HG03432 (cell line): ENCODE results near the gene TBCD.
"Not testable (repeated sequence)": the region's sequence is repeated elsewhere in the genome, so short reads cannot be mapped to it uniquely, and the experiment has no call there.

Experiments used
- ATAC-seq: cut with Tn5 transposase; IDR thresholded peaks from one replicate; pipeline ENCODE4 v1.9.1; 2021; ENCODE audit warnings: mild to moderate bottlenecking, moderate library complexity; ENCODE audit not compliant: unreplicated experiment

The TBCD gene

GRCh38 chr17:82949361-82949760, 197.5 kb downstream of the TBCD start:
- no peak for ATAC-seq

GRCh38 chr17:82949984-82950383, 198.1 kb downstream of the TBCD start:
- ATAC-seq: no peak

DNA sequence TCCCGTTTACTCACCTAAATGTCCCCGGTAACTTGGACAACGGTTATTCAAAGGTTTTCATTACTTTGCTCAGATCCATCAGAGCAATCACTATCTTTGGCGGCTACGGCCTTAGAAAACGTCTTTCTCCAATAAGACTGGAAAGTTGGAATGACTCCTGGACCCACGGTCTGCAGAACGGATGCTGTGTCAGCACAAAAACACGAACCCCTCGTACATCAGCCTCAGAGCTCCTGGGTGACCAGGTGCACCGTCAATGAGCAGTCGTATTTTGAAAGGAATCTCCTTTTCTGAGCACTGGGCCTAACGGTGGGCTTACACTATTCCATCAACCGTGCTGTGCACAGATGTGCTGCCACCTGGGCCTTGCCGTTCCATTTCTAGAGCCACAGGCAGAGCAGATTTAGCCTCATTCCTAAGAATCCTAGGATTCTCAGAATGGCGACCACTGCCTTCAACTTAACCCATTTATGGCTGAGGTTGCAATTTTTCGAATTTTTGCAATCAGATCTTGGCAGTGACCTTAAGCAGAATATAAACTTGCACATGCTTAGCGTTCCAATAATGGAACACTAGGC, 198.7 kb downstream of the TBCD start:
- no peak for ATAC-seq

DNA sequence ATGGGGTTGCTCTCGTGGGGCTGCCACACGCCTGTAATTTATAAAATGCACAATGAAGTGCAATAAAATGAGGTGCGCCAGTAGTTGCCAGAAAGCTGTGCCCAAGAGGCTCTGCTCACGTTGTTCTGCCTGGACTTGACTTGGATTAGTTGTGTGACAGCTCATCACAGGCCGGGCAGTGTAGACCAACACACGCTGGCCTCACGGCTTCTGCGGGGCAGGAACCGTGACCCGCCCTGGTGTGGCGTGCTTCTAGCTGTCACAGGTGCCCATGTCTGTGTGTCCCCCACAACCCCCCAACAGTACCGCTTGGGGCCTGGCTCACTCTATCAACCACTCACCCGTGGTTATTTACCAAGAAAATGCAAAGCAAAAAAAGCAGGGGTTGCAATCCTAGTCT, 200.2 kb downstream of the TBCD start:
- ATAC-seq: no peak

DNA sequence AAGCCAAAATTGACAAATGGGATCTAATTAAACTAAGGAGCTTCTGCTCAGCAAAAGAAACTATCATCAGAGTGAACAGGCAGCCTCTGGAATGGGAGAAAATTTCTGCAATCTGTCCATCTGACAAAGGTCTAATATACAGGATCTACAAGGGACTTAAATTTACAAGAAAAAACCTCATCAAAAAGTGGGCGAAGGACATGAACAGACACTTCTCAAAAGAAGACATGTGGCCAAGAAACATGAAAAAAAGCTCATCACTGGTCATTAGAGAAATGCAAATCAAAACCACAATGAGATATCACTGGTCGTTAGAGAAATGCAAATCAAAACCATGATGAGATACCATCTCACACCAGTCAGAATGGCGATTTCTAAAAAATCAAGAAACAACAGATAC, 203.2 kb downstream of the TBCD start:
- ATAC-seq: not testable (repeated sequence)

DNA sequence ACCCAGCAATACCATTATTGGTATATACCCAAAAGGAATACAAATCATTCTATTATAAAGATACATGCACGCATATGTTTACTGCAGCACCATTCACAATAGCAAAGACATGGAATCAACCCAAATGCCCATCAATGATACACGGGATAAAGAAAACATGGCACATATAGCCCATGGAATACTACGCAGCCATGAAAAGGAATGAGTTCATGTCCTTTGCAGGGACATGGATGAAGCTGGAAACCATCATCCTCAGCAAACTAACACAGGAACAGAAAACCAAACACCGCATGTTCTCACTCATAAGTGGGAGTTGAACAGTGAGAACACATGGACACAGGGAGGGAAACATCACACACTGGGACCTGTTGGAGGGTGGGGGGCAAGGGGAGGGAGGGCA, 203.8 kb downstream of the TBCD start:
- ATAC-seq: not testable (repeated sequence)

DNA sequence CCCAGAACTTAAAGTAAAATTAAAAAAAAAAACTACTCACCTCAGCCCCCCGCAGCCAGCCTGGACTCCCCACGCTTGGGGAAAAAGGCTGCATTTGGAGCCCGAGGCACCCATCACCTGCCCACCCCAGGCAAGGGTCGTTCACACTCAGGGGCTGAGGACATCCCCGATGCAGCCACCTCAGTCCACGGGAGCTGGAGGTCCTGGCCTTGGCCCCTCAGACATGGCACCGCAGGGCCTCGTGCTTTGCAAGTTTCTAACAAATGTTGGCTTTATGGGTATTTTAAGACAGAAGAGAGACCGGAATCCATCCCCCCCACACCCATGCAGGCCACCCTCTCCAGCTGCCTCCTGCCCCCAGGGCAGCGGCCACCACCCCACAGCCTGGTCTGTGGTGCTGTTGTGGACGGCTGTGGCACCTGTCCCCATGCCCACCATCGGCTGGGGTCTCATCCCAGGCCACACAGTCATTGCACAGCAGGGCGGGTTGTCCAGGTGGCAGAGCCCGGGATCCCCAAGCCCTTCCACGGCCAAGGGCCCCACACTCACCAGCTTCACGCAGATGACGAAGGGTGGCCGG, 204.4 kb downstream of the TBCD start:
- no peak for ATAC-seq

DNA sequence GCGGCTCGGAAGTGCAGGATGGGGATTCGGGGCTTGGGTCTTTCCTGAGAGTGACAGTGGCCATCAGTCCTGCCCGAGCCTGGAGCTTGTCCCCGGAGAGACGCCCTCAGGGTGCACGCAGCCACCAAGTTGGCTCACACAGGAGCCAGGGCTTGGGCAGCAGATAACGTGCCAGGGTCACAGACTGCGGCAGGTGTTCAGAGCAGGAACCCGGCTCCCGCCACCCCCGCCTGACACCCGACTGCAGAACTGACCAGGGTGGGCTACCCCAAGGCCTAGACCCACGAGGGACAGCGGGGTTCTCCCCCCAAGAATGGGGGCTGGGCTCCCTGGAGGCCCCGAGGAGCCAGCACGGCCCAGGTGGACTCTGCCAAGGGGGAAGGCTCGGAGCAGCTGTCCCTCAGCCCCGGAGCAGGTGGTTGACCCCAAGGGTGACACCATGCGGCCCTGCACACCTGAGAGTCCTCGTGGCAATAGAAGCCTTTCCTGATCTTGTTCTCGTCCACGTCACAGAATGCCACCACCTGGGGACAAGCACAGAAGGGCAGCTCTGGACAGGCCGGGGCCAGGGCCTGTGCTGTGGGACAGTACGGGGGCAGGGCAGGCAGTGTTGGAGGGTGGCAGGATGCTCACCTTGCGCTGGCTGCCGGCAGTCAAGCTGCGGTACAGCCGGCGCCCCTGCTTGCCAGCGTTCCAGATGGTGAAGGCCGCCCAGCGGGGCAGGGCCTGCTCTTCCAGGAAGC, 205.0 kb downstream of the TBCD start:
- ATAC-seq: no peak

GRCh38 chr17:82957469-82957795, 205.6 kb downstream of the TBCD start:
- ATAC-seq: no peak

GRCh38 chr17:82957961-82958561, 206.2 kb downstream of the TBCD start:
- no peak for ATAC-seq

DNA sequence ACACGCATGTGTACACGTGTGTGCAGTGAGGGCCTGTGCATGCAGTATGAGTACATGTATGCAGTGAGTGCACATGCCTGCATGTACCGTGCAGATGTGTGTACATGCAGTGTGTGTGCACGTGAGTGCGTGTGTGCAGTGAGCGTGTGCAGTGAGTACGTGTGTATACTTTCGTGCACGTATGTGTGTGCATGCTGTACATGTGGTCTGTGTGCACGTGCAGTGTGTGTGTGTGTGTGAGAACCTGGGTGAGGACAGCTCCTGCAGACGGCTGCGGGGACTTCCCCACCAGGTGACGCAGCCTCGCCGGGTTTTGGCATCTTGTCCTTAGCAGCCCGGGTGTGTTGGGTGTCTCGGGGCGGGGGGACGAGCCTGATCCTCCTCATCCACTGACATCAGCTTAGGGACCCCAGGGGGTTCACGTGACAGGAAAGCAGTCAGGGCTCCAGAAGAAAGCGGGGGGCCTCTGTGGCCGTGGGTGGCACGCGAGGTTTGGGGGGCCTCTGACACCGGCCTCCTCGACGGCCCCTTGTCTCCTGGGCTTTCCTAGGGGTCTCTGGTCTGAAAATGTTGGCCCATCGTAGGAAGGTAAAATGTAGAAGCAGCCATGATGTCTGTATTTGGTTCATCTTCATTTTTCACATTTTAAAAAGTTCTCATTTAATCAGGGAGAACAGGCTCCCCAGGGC, 207.5 kb downstream of the TBCD start:
- no peak for ATAC-seq

DNA sequence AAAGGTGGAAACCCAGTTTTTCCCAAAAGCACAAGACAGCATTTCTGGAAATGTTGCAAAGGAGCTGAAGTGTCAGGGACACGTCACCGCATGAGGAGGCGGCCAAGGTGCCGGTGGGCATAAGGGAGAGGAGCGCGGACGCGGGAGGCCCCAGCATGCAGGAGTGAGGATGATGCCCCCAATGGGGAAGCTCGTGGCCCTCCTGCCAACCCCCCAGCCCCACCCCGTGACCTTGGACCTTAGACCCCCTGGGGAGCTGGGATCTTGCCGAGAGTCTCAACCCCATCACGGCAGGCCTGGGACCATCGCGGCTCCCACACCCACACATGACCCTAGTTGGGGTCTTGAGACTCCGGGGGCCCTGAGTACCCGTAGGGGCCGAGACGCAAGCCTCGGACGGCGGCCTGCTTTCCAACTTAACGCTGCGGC, 208.1 kb downstream of the TBCD start:
- no peak for ATAC-seq

GRCh38 chr17:82960419-82961271, 208.8 kb downstream of the TBCD start:
- no peak for ATAC-seq

DNA sequence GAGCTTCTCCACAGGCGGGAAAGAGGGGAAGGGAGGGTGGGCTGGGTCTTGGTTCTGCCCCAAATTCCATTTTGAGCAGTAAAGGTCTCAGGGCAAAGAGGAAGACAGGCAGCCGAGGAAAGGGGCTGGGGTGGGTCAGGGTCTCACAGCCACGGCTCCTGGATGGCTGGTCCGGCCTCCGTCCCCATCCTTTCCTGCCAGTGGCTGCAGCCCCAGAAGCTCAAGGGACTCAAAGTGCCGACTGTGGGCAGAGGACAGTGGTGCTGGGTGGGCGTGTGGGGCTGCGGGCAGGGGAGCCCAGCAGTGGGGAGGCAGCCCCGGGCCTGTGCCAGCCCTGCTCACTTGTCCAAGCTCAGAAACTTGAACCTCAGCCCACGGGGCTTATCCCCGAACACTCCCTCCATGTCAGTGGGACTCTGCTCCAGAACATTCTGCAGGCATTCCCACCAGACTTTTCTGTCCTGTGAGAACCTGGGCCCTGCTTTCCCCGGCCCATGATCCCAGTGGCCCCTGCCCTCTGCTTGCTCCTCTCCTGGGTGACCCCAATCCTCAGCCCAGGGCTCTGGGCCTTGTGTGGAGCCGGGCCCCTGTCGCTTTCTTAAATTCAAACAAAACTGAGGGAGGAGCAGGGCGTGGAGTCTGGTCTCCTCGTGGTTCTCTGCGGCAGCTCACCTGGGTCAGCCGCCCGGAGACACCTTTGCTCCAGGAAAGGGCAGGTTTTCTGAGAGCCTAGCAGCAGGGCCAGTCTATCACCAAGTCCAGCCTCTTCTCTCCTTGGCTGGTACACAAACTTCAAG, 209.7 kb downstream of the TBCD start:
- ATAC-seq: no peak

GRCh38 chr17:82962163-82962720, 210.4 kb downstream of the TBCD start:
- ATAC-seq: no peak

DNA sequence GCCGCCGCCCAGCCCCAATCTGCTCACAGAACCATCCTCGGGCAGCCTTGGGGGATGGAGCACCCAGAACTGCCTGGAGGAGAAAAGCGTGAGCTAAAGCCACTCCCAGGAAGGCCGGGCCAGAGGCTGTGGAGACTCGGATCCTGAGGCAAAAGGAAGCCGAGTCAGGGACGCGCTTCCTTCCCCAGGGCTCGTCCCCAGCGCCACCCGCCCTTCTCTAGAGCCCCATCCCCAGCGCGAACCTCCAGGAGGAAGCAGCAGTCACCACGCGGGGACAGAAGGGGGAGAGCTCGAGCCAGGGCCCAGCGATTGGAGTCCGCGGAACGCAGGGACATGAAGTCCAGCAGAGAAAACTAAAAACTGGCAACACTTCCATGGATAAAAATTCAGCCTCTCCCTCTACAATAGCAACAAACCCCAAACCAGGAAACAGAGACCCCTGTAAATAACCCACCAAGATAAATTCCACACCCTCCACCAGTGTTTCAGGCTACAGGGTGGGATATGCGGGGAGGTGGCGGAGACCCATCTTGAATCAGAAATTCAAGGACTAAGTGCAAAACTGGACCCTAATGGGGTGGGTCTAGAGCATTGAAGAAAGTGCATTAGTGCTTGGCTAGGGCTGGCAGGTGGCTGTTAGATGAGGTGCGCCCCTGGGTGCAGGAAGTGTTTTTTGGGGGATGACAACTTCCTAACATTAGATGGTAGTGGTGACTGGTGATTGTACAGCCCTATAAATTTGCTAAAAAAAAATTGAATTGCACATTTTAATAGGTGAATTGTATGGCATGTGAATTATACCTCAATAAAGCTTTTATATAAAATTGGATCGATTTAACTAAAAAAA, 211.5 kb downstream of the TBCD start:
- no peak for ATAC-seq

- not testable (repeated sequence) for ATAC-seq
Observed at GRCh38 chr17:82964451-82964850, 212.6 kb downstream of the TBCD start.

DNA sequence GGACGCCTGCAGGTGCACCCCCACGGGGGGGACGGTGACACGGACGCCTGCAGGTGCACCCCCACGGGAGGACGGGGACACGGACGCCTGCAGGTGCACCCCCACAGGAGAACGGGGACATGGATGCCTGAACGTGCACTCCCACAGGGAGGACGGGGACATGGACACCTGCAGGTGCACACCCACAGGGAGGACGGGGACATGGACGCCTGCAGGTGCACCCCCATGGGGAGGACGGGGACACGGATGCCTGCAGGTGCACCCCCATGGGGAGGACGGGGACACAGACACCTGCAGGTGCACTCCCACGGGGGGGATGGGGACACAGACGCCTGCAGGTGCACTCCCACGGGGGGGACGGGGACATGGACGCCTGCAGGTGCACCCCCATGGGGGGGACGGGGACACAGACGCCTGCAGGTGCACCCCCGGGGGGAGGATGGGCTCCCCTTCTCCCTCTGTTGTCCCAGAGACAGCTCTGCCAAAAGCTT, 213.0 kb downstream of the TBCD start:
- ATAC-seq: no peak
